GM23248 (cell line): ENCODE results near the gene LONP2. TPM values are rescaled to one million over a fixed set of nuclear protein-coding genes. Genes with fewer than 3 reads are reported as not detected.

Experiments used
- DNase-seq: peaks from one replicate; pipeline ENCODE4 v3.0.0-alpha.2; 2015
- H2AFZ ChIP-seq: fragments of 200-600 bp; sonication (generic); 2 replicates; pipeline ENCODE4 v1.6.1; 2016; ENCODE audit warnings: antibody characterized with exemption
- H3F3A ChIP-seq: fragments of 200-600 bp; sonication (generic); 2 replicates; pipeline ENCODE4 v1.6.1; 2016; ENCODE audit warnings: mild to moderate bottlenecking, antibody characterized with exemption, mixed run types; ENCODE audit not compliant: insufficient read depth
- H3K27ac ChIP-seq: fragments of 200-600 bp; sonication (generic); 2 replicates; pipeline ENCODE4 v1.5.1; 2016; ENCODE audit warnings: mild to moderate bottlenecking
- H3K27me3 ChIP-seq: fragments of 200-600 bp; sonication (generic); replicated peaks from 2 replicates; pipeline ENCODE4 v1.6.1; 2016; ENCODE audit warnings: mild to moderate bottlenecking; ENCODE audit not compliant: insufficient read depth
- H3K36me3 ChIP-seq: fragments of 200-600 bp; sonication (generic); 2 replicates; pipeline ENCODE4 v1.6.1; 2016; ENCODE audit warnings: low read depth, mild to moderate bottlenecking
- H3K4me1 ChIP-seq: fragments of 200-600 bp; sonication (generic); 2 replicates; pipeline ENCODE4 v1.6.1; 2016; ENCODE audit warnings: mild to moderate bottlenecking; ENCODE audit not compliant: insufficient read depth
- H3K4me2 ChIP-seq: fragments of 200-600 bp; sonication (generic); one replicate; pipeline ENCODE4 v1.6.1; 2016; ENCODE audit warnings: mild to moderate bottlenecking; ENCODE audit not compliant: unreplicated experiment
- H3K4me3 ChIP-seq: fragments of 200-600 bp; sonication (generic); 2 replicates; pipeline ENCODE4 v1.5.1; 2016; ENCODE audit warnings: mild to moderate bottlenecking
- H3K79me2 ChIP-seq: fragments of 200-600 bp; sonication (generic); 2 replicates; pipeline ENCODE4 v1.6.1; 2016; ENCODE audit warnings: mild to moderate bottlenecking; ENCODE audit not compliant: insufficient read depth
- H3K9ac ChIP-seq: fragments of 200-600 bp; sonication (generic); 2 replicates; pipeline ENCODE4 v1.6.1; 2016; ENCODE audit warnings: mild to moderate bottlenecking
- H3K9me2 ChIP-seq: fragments of 200-600 bp; sonication (generic); 2 replicates; pipeline ENCODE4 v1.6.1; 2016; ENCODE audit warnings: mixed run types, mild to moderate bottlenecking, moderate library complexity; ENCODE audit not compliant: insufficient read depth
- H3K9me3 ChIP-seq: fragments of 200-600 bp; sonication (generic); one replicate; pipeline ENCODE4 v1.6.1; 2017; ENCODE audit warnings: low read depth
- H4K20me1 ChIP-seq: fragments of 200-600 bp; sonication (generic); 2 replicates; pipeline ENCODE4 v1.6.0; 2016; ENCODE audit not compliant: insufficient read depth
- EZH2 ChIP-seq: fragments of 200-600 bp; sonication (generic); IDR thresholded peaks from 2 replicates; pipeline ENCODE4 v1.6.1; 2018; ENCODE audit warnings: antibody characterized with exemption, mild to moderate bottlenecking; ENCODE audit not compliant: insufficient read depth, poor library complexity, severe bottlenecking
- EZH2phosphoT487 ChIP-seq: fragments of 200-600 bp; sonication (generic); IDR thresholded peaks from 2 replicates; pipeline ENCODE4 v1.6.1; 2018; ENCODE audit warnings: antibody characterized with exemption, moderate library complexity, mild to moderate bottlenecking, low read depth; ENCODE audit not compliant: insufficient read depth
- WGBS, 2 experiments: methylation state at CpG; one replicate each; pipeline ENCODE4 v1.1.6; 2015 to 2017; ENCODE audit warnings: low lambda C conversion rate in 2 of 2, low coverage in 1 of 2; ENCODE audit errors: missing lambda C conversion rate in 2 of 2; 5-methylcytosine and 5-hydroxymethylcytosine counted together
- in situ Hi-C: fragments of 300-500 bp; cut with MboI; formaldehyde crosslinking; loops from 2 replicates; pipeline ENCODE4 v1.15.0; 2020
- polyA plus RNA-seq: library from polyadenylated mRNA; unstranded; fragments of >200 nt; fragmentation: Nextera tagmentation; extraction: Ambion mirVana; gene quantifications from 2 replicates; pipeline ENCODE4 v1.2.1, GENCODE V29; 2016
- total RNA-seq: library from RNA; depleted of rRNA; stranded (reverse); fragments of >200 nt; shearing (Covaris generic); gene quantifications from 2 replicates; pipeline ENCODE4 v1.2.3, GENCODE V29; 2014

The LONP2 gene
- total and polyA plus RNA-seq, 2 experiments from 2014 or later = 46.5 to 53.9 TPM

GRCh38 chr16:48385253-48386150, 141.4 kb downstream of the LONP2 start, which contains the start of gene SIAH1:
TSS of gene SIAH1 (minus strand) at chr16:48385413. CDS start at chr16:48362428, 22,985 bp downstream.
- Histone ChIP-seq H2AFZ (peak within 1 kb of the TSS; percentile 99), H3K27ac (peak within 1 kb of the TSS; percentile 91), H3F3A (peaks cover 20% of the 10 kb centered on the region), H3K27me3 (no peaks in the 10 kb centered on the region), H3K36me3 (no peaks in the 10 kb centered on the region), H3K79me2 (peaks cover 40% of the 10 kb centered on the region), H3K9me2 (no peaks in the 10 kb centered on the region), H3K9ac (peak within 1 kb of the TSS; percentile 96), H3K4me3 (peak within 1 kb of the TSS; percentile 96), H4K20me1 (no peaks in the 10 kb centered on the region), H3K4me2 (peak within 1 kb of the TSS; percentile 100), H3K9me3 (no peaks in the 10 kb centered on the region), H3K4me1 (peaks cover 21% of the 10 kb centered on the region)
- peak; percentile 96 for DNase-seq
- in situ Hi-C loops = no loop called here
- WGBS, 2 experiments = 0 to 1% methylated on average over 77 to 78 of the region's 105 CpGs
- TF ChIP-seq EZH2 = no peak

- H3K27me3 ChIP-seq = no peaks in the 10 kb centered on the region
- no peak overlapping the region for H3K4me2 ChIP-seq
These were observed 142.6 kb downstream of the LONP2 start for GRCh38 chr16:48386559-48387312.

DNA sequence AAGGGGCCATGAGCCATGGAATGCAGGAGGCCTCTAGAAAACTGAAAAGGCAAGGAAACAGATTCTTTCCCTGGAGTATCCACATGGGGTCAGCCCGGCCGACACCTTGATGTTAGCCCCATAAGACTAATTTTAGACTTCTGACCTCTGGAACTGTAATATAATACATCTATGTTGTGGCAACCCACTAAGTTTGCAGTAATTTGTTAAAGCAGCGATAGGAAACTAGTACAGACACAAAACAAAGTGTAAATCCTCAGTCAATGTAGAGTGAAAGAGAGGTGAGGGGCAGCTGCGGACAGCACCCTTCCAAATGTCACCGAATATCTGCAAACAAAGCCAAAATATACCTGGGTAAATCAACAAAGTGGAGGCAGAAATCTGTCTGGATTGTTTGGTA, 148.3 kb downstream of the LONP2 start:
- no peaks in the 10 kb centered on the region for H3K27me3 ChIP-seq
- H3K4me2 ChIP-seq = no peak overlapping the region
- DNase-seq = no peak
- peaks cover 15% of the 10 kb centered on the region for H3K4me1 ChIP-seq
- in situ Hi-C loops = no loop called here
- no peak overlapping the region for H3K4me3 ChIP-seq
- no peak overlapping the region for H2AFZ ChIP-seq
- 93 to 96% methylated on average over 5 of the region's 5 CpGs for WGBS, 2 experiments
- no peaks in the 10 kb centered on the region for H3K36me3 ChIP-seq
- no peak overlapping the region for H3K27ac ChIP-seq
- H4K20me1 ChIP-seq = no peaks in the 10 kb centered on the region
- H3K9me2 ChIP-seq = no peaks in the 10 kb centered on the region
- peaks cover 25% of the 10 kb centered on the region for H3F3A ChIP-seq
- no peaks in the 10 kb centered on the region for H3K79me2 ChIP-seq
- TF ChIP-seq EZH2 (no peak), EZH2phosphoT487 (no peak)
- no peaks in the 10 kb centered on the region for H3K9me3 ChIP-seq
- no peak overlapping the region for H3K9ac ChIP-seq

More at GRCh38 chr16:48386559-48387312, 142.6 kb downstream of the LONP2 start:
- in situ Hi-C loops = no loop called here
- H2AFZ ChIP-seq = peak overlapping the region; percentile 99; the same call in 1 of the 2 replicates
- peaks cover 27% of the 10 kb centered on the region for H3K79me2 ChIP-seq
- 87 to 88% methylated on average over 17 of the region's 17 CpGs for WGBS, 2 experiments
- peaks cover 20% of the 10 kb centered on the region for H3F3A ChIP-seq
- H3K4me3 ChIP-seq = no peak overlapping the region
- no peaks in the 10 kb centered on the region for H4K20me1 ChIP-seq
- H3K36me3 ChIP-seq = no peaks in the 10 kb centered on the region
- no peaks in the 10 kb centered on the region for H3K9me2 ChIP-seq
- no peak for DNase-seq
- no peak overlapping the region for H3K9ac ChIP-seq
- TF ChIP-seq EZH2phosphoT487 (no peak), EZH2 (no peak)
- peaks cover 21% of the 10 kb centered on the region for H3K4me1 ChIP-seq
- H3K9me3 ChIP-seq = no peaks in the 10 kb centered on the region
- H3K27ac ChIP-seq = no peak overlapping the region

- H3K9me2 ChIP-seq = no peaks in the 10 kb centered on the region
- H3K4me2 ChIP-seq = peak overlapping the region; percentile 64
- H3K9ac ChIP-seq = peak overlapping the region; percentile 76
- H3K27me3 ChIP-seq = no peaks in the 10 kb centered on the region
- peak overlapping the region; percentile 93 for H2AFZ ChIP-seq
- H3K9me3 ChIP-seq = no peaks in the 10 kb centered on the region
- peak; percentile 96 for DNase-seq
- WGBS, 2 experiments = 14 to 20% methylated on average over 11 of the region's 11 CpGs
- H3K27ac ChIP-seq = peak overlapping the region; percentile 89
- in situ Hi-C loops = no loop called here
- peaks cover 25% of the 10 kb centered on the region for H3F3A ChIP-seq
- no peaks in the 10 kb centered on the region for H3K79me2 ChIP-seq
- H3K4me1 ChIP-seq = peaks cover 15% of the 10 kb centered on the region
- TF ChIP-seq EZH2phosphoT487 (no peak), EZH2 (no peak)
- no peaks in the 10 kb centered on the region for H3K36me3 ChIP-seq
- no peaks in the 10 kb centered on the region for H4K20me1 ChIP-seq
- H3K4me3 ChIP-seq = no peak overlapping the region
These were observed 149.6 kb downstream of the LONP2 start for GRCh38 chr16:48393485-48394354.
